CD14-positive monocyte (primary cell): ENCODE data around the gene NSG1. TPM values are rescaled to one million over a fixed set of nuclear protein-coding genes. Genes with fewer than 3 reads are reported as not detected.

Experiments used
- DNase-seq, 3 donors: peaks; one replicate each; pipeline ENCODE4 v3.0.0-alpha.2; 2011 to 2022
- H2AFZ ChIP-seq: 2 replicates; pipeline ENCODE4 v1.6.0; 2012; ENCODE audit warnings: mild to moderate bottlenecking, low read depth, low read length, inconsistent platforms; ENCODE audit not compliant: insufficient read depth, poor library complexity, severe bottlenecking
- H3K27ac ChIP-seq, 2 donors: 1 replicate in 1 of 2; 2 replicates in 1 of 2; pipeline ENCODE4 v1.5.1; 2012 to 2013; ENCODE audit warnings: low read length in 2 of 2, control low read depth in 1 of 2, inconsistent platforms in 1 of 2, low read depth in 1 of 2, mild to moderate bottlenecking in 1 of 2
- H3K27me3 ChIP-seq, 2 donors: one replicate each; pipeline versions ENCODE4 v1.6.0 to v1.6.1; 2011 to 2013; ENCODE audit warnings: low read length in 2 of 2; ENCODE audit not compliant: control insufficient read depth in 2 of 2, insufficient read depth in 2 of 2
- H3K36me3 ChIP-seq, 2 donors: replicated peaks in 1 of 2; 1 replicate in 1 of 2; 2 replicates in 1 of 2; pipeline versions ENCODE4 v1.5.1 to v1.6.1; 2012 to 2013; ENCODE audit warnings: low read length in 2 of 2, control low read depth in 1 of 2, inconsistent platforms in 1 of 2, mild to moderate bottlenecking in 1 of 2; ENCODE audit not compliant: insufficient read depth in 2 of 2, control insufficient read depth in 1 of 2
- H3K4me1 ChIP-seq, 2 donors: 1 replicate in 1 of 2; 2 replicates in 1 of 2; pipeline versions ENCODE4 v1.5.1 to v1.6.1; 2012 to 2013; ENCODE audit warnings: low read length in 2 of 2, control low read depth in 1 of 2, inconsistent platforms in 1 of 2, mild to moderate bottlenecking in 1 of 2, moderate library complexity in 1 of 2; ENCODE audit not compliant: insufficient read depth in 2 of 2, control insufficient read depth in 1 of 2
- H3K4me2 ChIP-seq: replicated peaks from 2 replicates; pipeline ENCODE3; 2012; ENCODE audit warnings: low read length, moderate library complexity, mild to moderate bottlenecking; ENCODE audit not compliant: poor library complexity, severe bottlenecking; ENCODE audit errors: extremely low read depth
- H3K4me3 ChIP-seq, 3 experiments: fragments of 200-600 bp in 1 of 3; sonication (generic) in 1 of 3; replicated peaks in 1 of 3; 1 replicate in 2 of 3; 2 replicates in 1 of 3; pipeline ENCODE4 v1.5.1; 2011 to 2013; ENCODE audit warnings: low read length in 3 of 3, mild to moderate bottlenecking in 3 of 3, control low read depth in 2 of 3, low read depth in 2 of 3, inconsistent platforms in 1 of 3, moderate library complexity in 1 of 3
- H3K79me2 ChIP-seq: 2 replicates; pipeline ENCODE4 v1.6.0; 2012; ENCODE audit warnings: mild to moderate bottlenecking, control low read depth, inconsistent platforms, low read length, moderate library complexity; ENCODE audit not compliant: insufficient read depth
- H3K9ac ChIP-seq: 2 replicates; pipeline ENCODE4 v1.6.0; 2017; ENCODE audit warnings: low read length, mild to moderate bottlenecking; ENCODE audit not compliant: insufficient read depth, poor library complexity, severe bottlenecking
- H3K9me3 ChIP-seq, 2 donors: replicated peaks in 1 of 2; 1 replicate in 1 of 2; 2 replicates in 1 of 2; pipeline versions ENCODE4 v1.5.1 to v1.6.1; 2012 to 2013; ENCODE audit warnings: low read length in 2 of 2, control low read depth in 1 of 2; ENCODE audit not compliant: control insufficient read depth in 1 of 2, insufficient read depth in 1 of 2
- H4K20me1 ChIP-seq: 2 replicates; pipeline ENCODE4 v1.6.0; 2012; ENCODE audit warnings: mild to moderate bottlenecking, low read length, control low read depth, moderate library complexity; ENCODE audit not compliant: insufficient read depth
- H3K27ac Mint-ChIP-seq, 7 donors: one replicate each; pipeline ENCODE4 v1.8.0; 2020; ENCODE audit warnings: mild to moderate bottlenecking in 7 of 7, mixed read lengths in 7 of 7, moderate library complexity in 6 of 7, inconsistent platforms in 2 of 7
- H3K27me3 Mint-ChIP-seq, 3 donors: one replicate each; pipeline ENCODE4 v1.8.0; 2021 to 2022; ENCODE audit warnings: low read depth in 3 of 3, mild to moderate bottlenecking in 3 of 3, mixed read lengths in 3 of 3, moderate library complexity in 3 of 3, inconsistent platforms in 1 of 3
- H3K36me3 Mint-ChIP-seq, 2 donors: one replicate each; pipeline ENCODE4 v1.8.0; 2020; ENCODE audit warnings: mixed read lengths in 2 of 2, inconsistent platforms in 1 of 2, mild to moderate bottlenecking in 1 of 2
- H3K4me1 Mint-ChIP-seq: one replicate; pipeline ENCODE4 v1.8.0; 2020; ENCODE audit warnings: mild to moderate bottlenecking, mixed read lengths
- H3K4me3 Mint-ChIP-seq, 2 donors: one replicate each; pipeline ENCODE4 v1.8.0; 2020; ENCODE audit warnings: mild to moderate bottlenecking in 2 of 2, mixed read lengths in 2 of 2, moderate library complexity in 1 of 2
- H3K9me3 Mint-ChIP-seq, 7 donors: one replicate each; pipeline ENCODE4 v1.8.0; 2020 to 2022; ENCODE audit warnings: mixed read lengths in 7 of 7, mild to moderate bottlenecking in 6 of 7, moderate library complexity in 6 of 7, inconsistent platforms in 2 of 7
- CTCF ChIP-seq: fragments of 200-600 bp; IDR thresholded peaks from one replicate; pipeline ENCODE4 v1.8.0; 2022; ENCODE audit warnings: antibody characterized with exemption, mild to moderate bottlenecking
- WGBS: methylation state at CpG from one replicate; pipeline ENCODE4 v1.1.5; 2013; ENCODE audit warnings: missing lambda C conversion rate; ENCODE audit not compliant: insufficient coverage; 5-methylcytosine and 5-hydroxymethylcytosine counted together
- intact Hi-C, 2 donors: fragments of 100-400 bp; cut with micrococcal nuclease; formaldehyde crosslinking; loops; one replicate each; pipeline versions ENCODE4 v1.15.0 to v1.15.1; 2023
- polyA plus RNA-seq, 3 donors: library from polyadenylated mRNA; depleted of rRNA in 1 of 3; unstranded in 2 of 3; stranded (reverse) in 1 of 3; fragments of 300-500 nt in 2 of 3; fragments of >200 nt in 1 of 3; fragmentation: Illumina TruSeq in 2 of 3; gene quantifications; 1 replicate in 2 of 3; 2 replicates in 1 of 3; pipeline ENCODE4 v1.2.3, GENCODE V29; 2012 to 2021

NSG1 gene
- polyA plus RNA-seq, 3 donors: 0.10 TPM; not detected in 2

DNA sequence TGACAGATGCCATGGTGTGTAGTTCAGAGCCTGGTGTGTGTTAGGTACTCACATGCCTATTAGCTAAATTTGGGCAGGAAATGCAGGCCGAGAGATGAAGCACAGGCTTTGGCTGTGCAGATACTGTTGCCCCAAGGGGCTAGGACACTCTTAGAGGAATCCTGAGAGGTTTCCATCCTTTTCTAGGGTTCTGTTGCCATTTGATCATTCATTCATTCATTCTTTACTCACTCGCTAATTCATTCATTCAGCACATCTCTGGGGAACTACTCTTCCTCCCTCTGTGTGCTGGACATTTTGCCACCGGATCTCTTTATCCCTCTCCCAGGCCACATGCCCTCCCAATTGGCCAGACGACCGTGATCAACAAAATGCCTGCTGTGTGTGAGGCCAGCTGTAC is 43.9 kb upstream of the NSG1 start:
- Mint-ChIP-seq H3K27me3 (peaks cover 5 to 13% (median 10%) of the 10 kb centered on the region in 3 donors), H3K27ac (no peak overlapping the region), H3K36me3 (no peaks in the 10 kb centered on the region), H3K4me3 (no peak overlapping the region), H3K4me1 (no peaks in the 10 kb centered on the region), H3K9me3 (peaks cover 0 to 2% (median 0%) of the 10 kb centered on the region in 7 donors)
- Histone ChIP-seq H3K4me3 (no peak overlapping the region), H3K27ac (no peak overlapping the region), H3K79me2 (no peaks in the 10 kb centered on the region), H3K9me3 (no peaks in the 10 kb centered on the region), H4K20me1 (no peaks in the 10 kb centered on the region), H3K4me2 (no peak overlapping the region), H3K27me3 (no peaks in the 10 kb centered on the region), H3K36me3 (no peaks in the 10 kb centered on the region), H2AFZ (no peak overlapping the region), H3K4me1 (no peaks in the 10 kb centered on the region), H3K9ac (no peak overlapping the region)
- 71% methylated on average over 1 of the region's 5 CpGs for WGBS
- no peak for DNase-seq
- intact Hi-C loops: no loop called here
- TF ChIP-seq CTCF: no peak

GRCh38 chr4:4344915-4345527 is 41.9 kb upstream of the NSG1 start:
- Histone ChIP-seq H4K20me1 (no peaks in the 10 kb centered on the region), H3K79me2 (no peaks in the 10 kb centered on the region), H3K9me3 (no peaks in the 10 kb centered on the region), H3K4me3 (no peak overlapping the region), H3K36me3 (no peaks in the 10 kb centered on the region), H3K27ac (no peak overlapping the region), H3K9ac (no peak overlapping the region), H3K4me2 (no peak overlapping the region), H3K27me3 (no peaks in the 10 kb centered on the region), H3K4me1 (no peaks in the 10 kb centered on the region), H2AFZ (no peak overlapping the region)
- no peak for DNase-seq
- Mint-ChIP-seq H3K4me3 (no peak overlapping the region), H3K4me1 (no peaks in the 10 kb centered on the region), H3K9me3 (peaks cover 0 to 4% (median 4%) of the 10 kb centered on the region in 7 donors), H3K27me3 (peaks cover 6 to 21% (median 8%) of the 10 kb centered on the region in 3 donors), H3K27ac (peak overlapping the region in 1 of 7 donors; percentile 16), H3K36me3 (no peaks in the 10 kb centered on the region)
- WGBS: 89% methylated on average over 13 of the region's 14 CpGs
- intact Hi-C loops: no loop called here
- no peak for TF ChIP-seq CTCF
